ENCODE measurements around the gene PRRT4. TPM values are rescaled to one million over a fixed set of nuclear protein-coding genes. Genes with fewer than 3 reads are reported as not detected.

PRRT4 gene
- total RNA-seq, 4 donors from 2014 or later: 0.42 to 1.8 (median 0.78) TPM; not detected in 1

DNA sequence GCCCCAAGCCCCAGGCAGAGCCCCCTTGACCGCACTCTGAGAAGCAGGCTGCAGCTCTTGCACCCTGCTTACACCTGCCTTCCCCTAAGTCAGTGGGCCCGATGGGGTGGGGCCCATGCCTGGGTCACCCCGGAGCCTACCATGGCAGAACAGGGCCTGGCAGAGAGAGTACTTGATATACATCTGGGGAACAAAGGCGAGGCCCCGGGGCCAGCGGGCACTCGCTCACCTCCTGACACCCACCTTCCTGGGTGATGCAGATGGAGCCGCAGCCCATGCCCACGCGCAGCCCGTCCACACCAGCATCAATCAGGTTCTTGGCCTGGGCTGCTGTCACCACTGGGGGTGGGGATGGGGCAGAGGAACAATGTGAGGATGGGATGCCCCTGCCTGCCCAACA is 34.9 kb upstream of the PRRT4 start:
- no peaks in the 10 kb centered on the region for H3K4me1 ChIP-seq
- WGBS: 92% methylated on average over 7 of the region's 11 CpGs
- intact Hi-C loops (cut with DNase I): no loop called here
- DNase-seq (ENCODE audit: extremely low spot score): no peak
- TF ChIP-seq POLR2A (IDR thresholded peaks at IDR 0.05; ENCODE audit: low read depth) (no peak), EP300 (IDR thresholded peaks at IDR 0.05) (no peak), POLR2AphosphoS5 (IDR thresholded peaks at IDR 0.05) (no peak)
- TF ChIP-seq, protein P1, sequence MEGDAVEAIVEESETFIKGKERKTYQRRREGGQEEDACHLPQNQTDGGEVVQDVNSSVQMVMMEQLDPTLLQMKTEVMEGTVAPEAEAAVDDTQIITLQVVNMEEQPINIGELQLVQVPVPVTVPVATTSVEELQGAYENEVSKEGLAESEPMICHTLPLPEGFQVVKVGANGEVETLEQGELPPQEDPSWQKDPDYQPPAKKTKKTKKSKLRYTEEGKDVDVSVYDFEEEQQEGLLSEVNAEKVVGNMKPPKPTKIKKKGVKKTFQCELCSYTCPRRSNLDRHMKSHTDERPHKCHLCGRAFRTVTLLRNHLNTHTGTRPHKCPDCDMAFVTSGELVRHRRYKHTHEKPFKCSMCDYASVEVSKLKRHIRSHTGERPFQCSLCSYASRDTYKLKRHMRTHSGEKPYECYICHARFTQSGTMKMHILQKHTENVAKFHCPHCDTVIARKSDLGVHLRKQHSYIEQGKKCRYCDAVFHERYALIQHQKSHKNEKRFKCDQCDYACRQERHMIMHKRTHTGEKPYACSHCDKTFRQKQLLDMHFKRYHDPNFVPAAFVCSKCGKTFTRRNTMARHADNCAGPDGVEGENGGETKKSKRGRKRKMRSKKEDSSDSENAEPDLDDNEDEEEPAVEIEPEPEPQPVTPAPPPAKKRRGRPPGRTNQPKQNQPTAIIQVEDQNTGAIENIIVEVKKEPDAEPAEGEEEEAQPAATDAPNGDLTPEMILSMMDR (IDR thresholded peaks at IDR 0.05): no peak
- H3K9me3 ChIP-seq: no peaks in the 10 kb centered on the region
- no peaks in the 10 kb centered on the region for H3K27me3 ChIP-seq
- no peak overlapping the region for H3K27ac ChIP-seq (replicated peaks in 1 of 4)
- H3K4me3 ChIP-seq: no peak overlapping the region
- peaks cover 45 to 100% (median 98%) of the 10 kb centered on the region in 4 donors for H3K36me3 ChIP-seq

DNA sequence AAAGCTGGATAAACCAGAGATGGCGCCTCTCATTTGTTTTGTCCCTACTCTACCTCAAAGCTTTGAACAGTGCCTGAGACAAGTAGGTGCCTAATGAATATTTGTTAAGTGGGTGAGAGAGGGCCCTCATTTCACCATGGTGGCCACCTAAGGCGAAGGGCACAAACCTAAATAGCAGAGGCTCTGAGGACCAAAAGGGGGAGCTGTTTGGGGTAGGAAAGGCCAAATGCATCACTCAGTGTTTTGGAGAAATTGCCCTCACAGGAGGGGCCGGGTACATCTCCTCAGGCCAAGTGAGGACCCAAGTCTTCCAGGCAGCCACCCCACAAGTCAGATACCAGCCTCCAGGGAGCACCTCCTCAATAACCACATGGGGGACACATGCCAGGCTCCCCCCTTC is 34.3 kb upstream of the PRRT4 start:
- Histone ChIP-seq H3K4me3 (no peak overlapping the region), H3K27me3 (no peaks in the 10 kb centered on the region), H3K36me3 (peaks cover 42 to 94% (median 92%) of the 10 kb centered on the region in 4 donors), H3K27ac (replicated peaks in 1 of 4) (no peak overlapping the region), H3K9me3 (no peaks in the 10 kb centered on the region), H3K4me1 (no peaks in the 10 kb centered on the region)
- intact Hi-C loops (cut with DNase I): no loop called here
- no peak for TF ChIP-seq EP300 (IDR thresholded peaks at IDR 0.05)
- TF ChIP-seq, protein P1 (IDR thresholded peaks at IDR 0.05): no peak
- no peak for TF ChIP-seq POLR2A (IDR thresholded peaks at IDR 0.05; ENCODE audit: low read depth)
- no peak for TF ChIP-seq POLR2AphosphoS5 (IDR thresholded peaks at IDR 0.05)
- 96% methylated on average over 3 of the region's 3 CpGs for WGBS
- DNase-seq (ENCODE audit: extremely low spot score): no peak

DNA sequence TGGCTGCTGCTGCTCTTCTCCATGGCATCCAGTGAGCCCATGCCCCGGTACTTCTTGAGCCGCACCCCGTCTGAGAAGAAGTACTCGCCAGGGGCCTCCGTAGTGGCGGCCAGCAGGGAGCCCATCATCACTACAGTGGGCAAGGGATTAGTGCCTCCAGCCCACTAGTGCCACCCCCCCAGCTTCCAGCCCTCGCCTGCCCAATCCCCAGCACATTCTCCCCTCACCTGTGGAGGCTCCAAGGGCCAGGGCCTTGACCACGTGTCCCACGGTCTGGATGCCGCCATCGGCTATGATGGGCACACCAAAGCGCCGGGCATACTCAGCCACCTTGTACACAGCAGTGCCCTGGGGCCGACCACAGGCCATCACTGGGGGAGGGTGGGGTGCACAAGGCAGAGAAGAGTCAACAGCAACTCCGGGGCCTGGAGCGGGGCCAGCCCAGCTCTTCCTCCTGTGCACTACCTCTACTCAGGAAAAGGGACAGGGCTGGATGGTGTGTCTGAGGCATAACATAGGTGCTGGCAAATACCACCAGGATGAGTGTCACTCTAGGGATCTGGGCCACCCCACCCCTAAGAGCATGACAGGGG is 33.5 kb upstream of the PRRT4 start:
- WGBS: 92% methylated on average over 6 of the region's 16 CpGs
- Histone ChIP-seq H3K4me3 (no peak overlapping the region), H3K9me3 (no peaks in the 10 kb centered on the region), H3K27ac (replicated peaks in 1 of 4) (no peak overlapping the region), H3K4me1 (no peaks in the 10 kb centered on the region), H3K36me3 (peaks cover 35 to 87% (median 84%) of the 10 kb centered on the region in 4 donors), H3K27me3 (no peaks in the 10 kb centered on the region)
- intact Hi-C loops (cut with DNase I): no loop called here
- TF ChIP-seq, protein P1 (IDR thresholded peaks at IDR 0.05): no peak
- TF ChIP-seq EP300 (IDR thresholded peaks at IDR 0.05): no peak
- TF ChIP-seq POLR2A (IDR thresholded peaks at IDR 0.05; ENCODE audit: low read depth): no peak
- no peak for TF ChIP-seq POLR2AphosphoS5 (IDR thresholded peaks at IDR 0.05)
- no peak for DNase-seq (ENCODE audit: extremely low spot score)

DNA sequence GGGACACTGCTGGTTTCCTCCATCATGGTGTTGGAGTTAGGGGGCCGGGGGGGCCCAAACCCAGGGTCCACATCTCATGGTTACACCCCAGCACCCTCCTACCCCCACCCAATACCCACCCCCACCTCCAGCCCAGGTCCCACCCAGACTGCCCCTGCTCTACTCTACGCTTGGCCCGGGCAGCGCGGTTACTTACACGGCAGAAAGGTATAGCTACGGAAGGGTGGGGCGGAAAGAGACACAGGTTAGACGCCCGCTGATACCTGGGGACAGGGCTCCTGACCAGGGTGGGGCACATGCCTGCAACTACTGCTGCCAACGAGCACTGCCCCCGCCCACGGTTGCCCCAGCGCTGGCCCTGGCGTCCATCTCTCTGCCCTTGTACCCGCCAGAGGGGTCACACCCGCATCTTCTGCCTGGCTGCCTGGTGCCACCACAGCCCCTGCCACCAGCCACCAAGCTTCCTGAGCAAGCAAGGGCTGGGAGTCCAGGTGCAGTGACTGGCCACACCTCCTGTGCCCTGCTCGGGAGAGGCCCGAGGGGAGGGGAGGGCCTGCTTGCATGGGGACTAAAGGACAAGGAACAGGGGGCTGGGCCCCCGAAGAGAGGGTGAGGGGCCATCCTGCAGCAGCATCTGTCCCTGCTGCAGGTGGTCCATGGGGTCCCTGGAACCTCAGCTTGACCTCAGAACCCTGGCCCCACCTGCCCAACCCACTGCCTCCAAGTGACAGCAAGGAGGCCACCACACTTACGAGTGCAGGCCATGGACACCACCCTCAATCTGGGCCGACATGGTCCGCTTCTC is 32.2 kb upstream of the PRRT4 start:
- no peak overlapping the region for H3K27ac ChIP-seq (replicated peaks in 1 of 4)
- no peak overlapping the region for H3K4me3 ChIP-seq
- no peak for DNase-seq (ENCODE audit: extremely low spot score)
- peaks cover 30 to 74% (median 72%) of the 10 kb centered on the region in 4 donors for H3K36me3 ChIP-seq
- TF ChIP-seq POLR2AphosphoS5 (IDR thresholded peaks at IDR 0.05): no peak
- TF ChIP-seq, protein P1 (IDR thresholded peaks at IDR 0.05): no peak
- TF ChIP-seq POLR2A (IDR thresholded peaks at IDR 0.05; ENCODE audit: low read depth): no peak
- TF ChIP-seq EP300 (IDR thresholded peaks at IDR 0.05): no peak
- intact Hi-C loops (cut with DNase I): no loop called here
- no peaks in the 10 kb centered on the region for H3K4me1 ChIP-seq
- 86% methylated on average over 23 of the region's 23 CpGs for WGBS
- no peaks in the 10 kb centered on the region for H3K9me3 ChIP-seq
- H3K27me3 ChIP-seq: peaks cover 0 to under 1% (median 0%) of the 10 kb centered on the region in 4 donors
